ENCODE data around the gene OR4X1. TPM values are rescaled to one million over a fixed set of nuclear protein-coding genes. Genes with fewer than 3 reads are reported as not detected.

OR4X1 gene
- total and polyA plus RNA-seq, 9 donors, result not detected

Other genes with a start within 250 kb of the OR4X1 start
- not detected for gene OR4B1, start 47.1 kb upstream of the OR4X1 start, total RNA-seq
- not detected for gene OR4B1, start 47.1 kb upstream of the OR4X1 start, polyA plus RNA-seq
- not detected for gene OR4X2, start 18.8 kb upstream of the OR4X1 start, total RNA-seq
- gene OR4X2, start 18.8 kb upstream of the OR4X1 start, polyA plus RNA-seq, result not detected
- not detected for gene OR4S1, start 42.4 kb downstream of the OR4X1 start, total RNA-seq
- gene OR4S1, start 42.4 kb downstream of the OR4X1 start, polyA plus RNA-seq, result not detected
- gene OR4C3, start 61.1 kb downstream of the OR4X1 start, total RNA-seq, result not detected
- gene OR4C3, start 61.1 kb downstream of the OR4X1 start, polyA plus RNA-seq, result not detected
- gene OR4C5, start 102.6 kb downstream of the OR4X1 start, total RNA-seq, result not detected
- gene OR4C5, start 102.6 kb downstream of the OR4X1 start, polyA plus RNA-seq, result not detected
- gene OR4A47, start 224.9 kb downstream of the OR4X1 start, total RNA-seq, result not detected
- not detected for gene OR4A47, start 224.9 kb downstream of the OR4X1 start, polyA plus RNA-seq

All from ovary (tissue), 9 donors.